ENCODE data around the gene SLC18A3. TPM values are rescaled to one million over a fixed set of nuclear protein-coding genes. Genes with fewer than 3 reads are reported as not detected.

The SLC18A3 gene
- total and polyA plus RNA-seq, 2 experiments from 2014 or later = 1.4 to 4.3 TPM

- no peaks in the 10 kb centered on the region for H3K36me3 ChIP-seq (replicated peaks; ENCODE audit: insufficient read depth, low read depth)
These were observed 12.6 kb downstream of the SLC18A3 start for GRCh38 chr10:49622426-49623425.

GRCh38 chr10:49624629-49625028, 14.5 kb downstream of the SLC18A3 start:
- 69% methylated on average over 5 of the region's 5 CpGs for WGBS (ENCODE audit: low lambda C conversion rate, missing lambda C conversion rate)
- DNase-seq (ENCODE audit: low spot score) = no peak
- H3K9me3 ChIP-seq (ENCODE audit: low read depth) = no peaks in the 10 kb centered on the region
- H2AFZ ChIP-seq = no peak overlapping the region
- TF ChIP-seq CTCF (IDR thresholded peaks at IDR 0.05; ENCODE audit: poor library complexity) = no peak
- no peaks in the 10 kb centered on the region for H3K9me2 ChIP-seq (replicated peaks; ENCODE audit: insufficient read depth)
- no peaks in the 10 kb centered on the region for H4K20me1 ChIP-seq (ENCODE audit: insufficient read depth, poor library complexity, severe bottlenecking)
- no peaks in the 10 kb centered on the region for H3K4me1 ChIP-seq (ENCODE audit: insufficient read depth)
- no peak overlapping the region for H3K4me3 ChIP-seq
- no peaks in the 10 kb centered on the region for H3K79me2 ChIP-seq
- no peak overlapping the region for H3K27ac ChIP-seq
- H3K36me3 ChIP-seq (replicated peaks; ENCODE audit: insufficient read depth, low read depth) = no peaks in the 10 kb centered on the region
- H3K4me2 ChIP-seq = no peak overlapping the region
- H3K27me3 ChIP-seq = peaks cover 2% of the 10 kb centered on the region

More at GRCh38 chr10:49622426-49623425, 12.6 kb downstream of the SLC18A3 start:
- no peaks in the 10 kb centered on the region for H3K9me2 ChIP-seq (replicated peaks; ENCODE audit: insufficient read depth)
- no peak overlapping the region for H3K27ac ChIP-seq
- WGBS (ENCODE audit: low lambda C conversion rate, missing lambda C conversion rate) = 75% methylated on average over 11 of the region's 11 CpGs
- H3K4me3 ChIP-seq = no peak overlapping the region
- DNase-seq (ENCODE audit: low spot score) = no peak
- H3K27me3 ChIP-seq = peaks cover 21% of the 10 kb centered on the region
- H3K4me2 ChIP-seq = no peak overlapping the region
- H3K4me1 ChIP-seq (ENCODE audit: insufficient read depth) = no peaks in the 10 kb centered on the region
- TF ChIP-seq CTCF (IDR thresholded peaks at IDR 0.05; ENCODE audit: poor library complexity) = no peak
- no peak for TF ChIP-seq EZH2phosphoT487 (IDR thresholded peaks at IDR 0.05; ENCODE audit: low read depth, severe bottlenecking, unreplicated experiment)
- TF ChIP-seq EZH2 (IDR thresholded peaks at IDR 0.05; ENCODE audit: borderline replicate concordance) = no peak
- no peaks in the 10 kb centered on the region for H3K79me2 ChIP-seq
- H3K9me3 ChIP-seq (ENCODE audit: low read depth) = no peaks in the 10 kb centered on the region
- no peaks in the 10 kb centered on the region for H4K20me1 ChIP-seq (ENCODE audit: insufficient read depth, poor library complexity, severe bottlenecking)
- H2AFZ ChIP-seq = no peak overlapping the region

GRCh38 chr10:49625411-49625810, 15.3 kb downstream of the SLC18A3 start:
- Histone ChIP-seq H3K27ac (no peak overlapping the region), H4K20me1 (ENCODE audit: insufficient read depth, poor library complexity, severe bottlenecking) (no peaks in the 10 kb centered on the region), H3K4me1 (ENCODE audit: insufficient read depth) (no peaks in the 10 kb centered on the region), H3K4me2 (no peak overlapping the region), H3K27me3 (no peaks in the 10 kb centered on the region), H3K36me3 (replicated peaks; ENCODE audit: insufficient read depth, low read depth) (no peaks in the 10 kb centered on the region), H3K79me2 (no peaks in the 10 kb centered on the region), H3K9me2 (replicated peaks; ENCODE audit: insufficient read depth) (no peaks in the 10 kb centered on the region), H3K4me3 (no peak overlapping the region), H2AFZ (no peak overlapping the region), H3K9me3 (ENCODE audit: low read depth) (no peaks in the 10 kb centered on the region)
- DNase-seq (ENCODE audit: low spot score) = no peak
- TF ChIP-seq EZH2 (IDR thresholded peaks at IDR 0.05; ENCODE audit: borderline replicate concordance) (no peak), CTCF (IDR thresholded peaks at IDR 0.05; ENCODE audit: poor library complexity) (no peak), EZH2phosphoT487 (IDR thresholded peaks at IDR 0.05; ENCODE audit: low read depth, severe bottlenecking, unreplicated experiment) (no peak)
- 89% methylated on average over 10 of the region's 10 CpGs for WGBS (ENCODE audit: low lambda C conversion rate, missing lambda C conversion rate)
